GM18517 (cell line): ENCODE results near the gene ESRRB.

Source experiments
- ATAC-seq: cut with Tn5 transposase; IDR thresholded peaks from one replicate; pipeline ENCODE4 v1.9.1; 2021; ENCODE audit warnings: mild to moderate bottlenecking, moderate library complexity; ENCODE audit not compliant: unreplicated experiment

Gene ESRRB

GRCh38 chr14:76351941-76352340, 24.0 kb upstream of the ESRRB start:
- no peak for ATAC-seq

GRCh38 chr14:76352639-76353281, 23.2 kb upstream of the ESRRB start:
- ATAC-seq = no peak

DNA sequence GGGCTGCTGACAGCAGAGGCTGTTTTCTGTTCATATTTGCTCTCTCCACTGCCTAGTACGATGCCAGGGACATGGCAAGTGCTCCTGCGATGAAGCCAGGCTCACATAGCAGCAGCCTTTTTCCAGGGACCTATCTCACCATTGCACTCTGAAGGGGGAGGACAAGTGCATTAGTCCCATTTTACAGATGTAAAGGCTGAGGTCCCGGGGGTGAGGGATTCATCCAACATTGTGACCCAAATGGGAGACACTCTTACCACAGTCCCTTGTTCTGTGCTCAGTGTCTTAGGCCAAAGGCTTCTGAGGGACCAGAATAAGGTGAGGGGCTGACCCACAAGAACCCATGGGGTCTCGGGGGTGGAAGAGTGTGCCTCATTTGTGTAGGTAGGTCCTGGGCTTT, 21.6 kb upstream of the ESRRB start:
- ATAC-seq = no peak

DNA sequence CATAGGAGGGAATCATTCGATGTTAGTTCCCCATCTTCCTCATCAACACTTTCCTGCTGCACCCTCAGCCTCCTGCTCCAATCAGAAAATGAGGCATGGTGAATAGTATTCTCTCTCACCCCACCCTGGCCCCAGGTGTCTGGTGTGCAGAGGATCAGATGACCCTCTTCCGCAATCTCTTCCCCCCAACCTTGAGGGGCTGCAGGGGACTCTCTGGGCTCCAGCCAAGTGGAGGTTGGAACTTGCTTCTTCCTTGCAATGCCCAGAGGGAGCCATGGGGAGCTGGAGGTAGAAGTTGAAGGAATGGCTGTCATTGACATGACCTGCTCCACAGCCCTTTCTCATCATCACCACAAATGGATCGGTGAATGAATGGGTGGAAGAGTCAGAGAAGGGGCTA, 20.2 kb upstream of the ESRRB start:
- no peak for ATAC-seq

GRCh38 chr14:76371066-76371465, 4.9 kb upstream of the ESRRB start:
- no peak for ATAC-seq

- ATAC-seq = no peak
These were observed 2.5 kb upstream of the ESRRB start for GRCh38 chr14:76373456-76373855.

- ATAC-seq = no peak
These were observed 453 bp upstream of the ESRRB start for GRCh38 chr14:76375484-76375883.

- ATAC-seq = no peak
These were observed 506 bp downstream of the ESRRB start for GRCh38 chr14:76376409-76376877.

DNA sequence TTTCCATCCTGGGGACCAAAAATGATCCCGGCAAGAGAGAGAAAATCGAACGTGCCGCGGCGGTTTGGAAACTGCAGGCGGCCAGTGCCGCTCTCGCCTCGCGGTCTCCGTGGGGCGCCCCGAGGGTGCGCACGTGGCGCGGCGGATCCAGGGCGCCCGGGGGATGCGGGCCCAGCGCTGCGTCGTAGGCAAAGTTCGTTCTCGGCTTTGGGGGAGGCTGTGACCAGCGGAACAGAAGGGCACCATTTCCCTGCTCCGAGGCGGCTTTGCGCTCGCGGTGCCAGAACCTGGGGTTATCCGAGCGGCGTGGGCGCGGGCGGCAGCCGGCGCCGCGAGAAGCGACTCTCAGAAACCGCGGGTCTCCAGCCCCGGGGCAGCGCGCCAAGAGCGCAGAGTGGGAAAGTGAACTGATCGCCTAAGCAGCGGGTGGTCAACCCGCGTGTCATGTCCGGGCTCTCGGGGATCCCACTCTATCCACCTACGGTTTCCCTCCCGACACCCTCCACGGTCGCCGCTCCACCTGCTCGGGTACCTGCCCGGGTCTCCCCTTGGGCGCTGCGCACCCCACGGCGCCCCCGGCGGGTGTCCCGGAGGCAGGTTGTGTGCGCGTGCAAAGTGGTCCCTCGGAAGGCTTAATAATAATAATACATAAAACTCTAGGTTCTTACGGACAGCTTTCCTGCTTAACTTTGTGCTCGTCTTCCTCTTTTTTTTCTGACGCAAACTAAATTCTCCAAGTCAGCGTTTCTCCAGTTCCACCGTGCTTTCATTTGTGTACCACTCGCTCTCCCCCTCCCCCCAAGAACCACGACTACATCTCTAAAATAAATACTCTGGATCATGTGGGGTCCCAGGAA, 1.2 kb downstream of the ESRRB start:
- no peak for ATAC-seq

GRCh38 chr14:76377735-76378074, 1.8 kb downstream of the ESRRB start:
- no peak for ATAC-seq

DNA sequence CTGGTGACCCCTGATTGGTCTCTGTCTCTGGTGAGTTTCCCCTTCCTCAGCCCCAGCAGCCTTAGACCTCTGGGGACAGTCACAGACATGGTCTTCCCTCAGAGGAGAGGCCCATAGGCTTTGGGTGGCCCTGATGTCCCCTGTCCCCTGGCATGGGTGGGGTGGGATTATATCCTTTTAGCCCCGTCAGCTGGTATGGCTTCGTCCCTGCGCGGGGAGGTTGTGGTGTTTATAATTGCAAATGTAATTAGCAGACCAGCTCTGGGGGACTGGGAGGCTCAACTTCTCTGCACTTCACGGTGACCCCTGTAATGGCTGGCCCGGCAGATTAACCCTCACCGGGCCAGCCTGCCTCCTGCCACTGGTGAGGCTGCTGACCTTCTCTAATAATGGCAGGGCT, 5.1 kb downstream of the ESRRB start:
- no peak for ATAC-seq

DNA sequence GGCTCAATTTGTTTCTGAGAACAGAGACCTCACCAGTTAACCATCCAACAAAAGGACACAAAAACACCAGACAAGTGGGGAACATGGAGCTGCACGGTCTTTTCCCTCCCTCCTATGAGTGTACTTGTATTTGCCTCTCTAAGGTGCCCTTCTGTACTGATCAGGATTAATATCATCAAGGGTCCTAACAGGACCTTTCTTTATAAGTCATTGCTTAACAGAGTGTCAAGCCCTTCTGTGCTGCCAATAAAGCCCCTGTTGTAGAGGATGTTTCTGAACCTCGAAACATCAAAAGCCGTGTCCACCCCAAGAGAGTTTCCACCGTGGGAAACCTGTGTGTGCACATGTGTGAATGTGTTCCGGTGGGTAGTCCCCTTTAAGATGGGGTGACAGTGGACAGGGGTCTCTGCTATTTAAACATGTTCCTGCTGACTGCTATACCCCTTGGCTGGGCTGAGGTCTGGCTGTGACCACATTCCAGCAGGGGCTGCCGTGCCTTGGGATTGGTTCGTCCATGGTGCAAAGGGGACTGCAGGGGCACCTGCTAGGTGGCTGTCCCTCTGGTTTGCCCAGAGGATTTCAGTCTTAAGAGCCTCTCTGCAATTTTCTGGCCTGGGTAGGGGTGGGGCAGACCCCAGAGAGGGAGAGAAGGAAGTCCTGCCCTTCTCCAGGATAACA, 6.0 kb downstream of the ESRRB start:
- no peak for ATAC-seq

DNA sequence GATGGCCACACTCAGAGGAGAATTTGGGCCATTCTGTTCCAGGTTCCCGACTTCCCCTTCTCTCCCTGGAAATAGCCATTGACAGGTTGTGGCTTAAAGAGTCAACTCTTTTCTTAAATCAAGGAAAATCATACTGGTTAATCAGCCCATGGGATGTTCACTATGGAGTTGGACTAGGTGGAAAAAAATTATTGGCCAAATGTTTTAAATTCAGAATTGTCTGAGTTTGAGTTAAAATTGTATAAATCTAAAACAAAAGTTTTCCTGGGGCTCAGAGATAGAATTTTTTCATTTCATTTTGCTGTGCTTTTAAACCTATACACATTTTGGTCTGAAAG, 6.5 kb downstream of the ESRRB start:
- no peak for ATAC-seq

DNA sequence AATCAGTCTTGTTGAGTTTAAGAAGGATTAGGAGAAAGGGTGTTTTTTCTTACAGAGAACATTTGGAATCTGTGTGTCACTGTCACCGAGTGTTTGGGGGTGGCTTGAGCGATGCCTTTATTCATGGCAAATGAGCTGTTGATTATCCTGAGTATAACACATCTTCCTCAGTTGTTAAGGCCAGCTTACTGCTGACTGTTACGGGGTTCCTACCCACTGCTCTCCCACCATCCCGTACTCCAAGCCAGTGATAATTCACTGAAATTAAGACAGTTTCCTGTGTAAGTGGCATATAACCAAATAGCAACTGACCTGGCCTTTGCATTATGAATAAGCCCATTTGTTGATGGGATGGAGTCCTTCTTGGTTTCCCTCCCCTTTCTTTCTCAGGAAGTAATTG, 9.5 kb downstream of the ESRRB start:
- ATAC-seq = no peak

DNA sequence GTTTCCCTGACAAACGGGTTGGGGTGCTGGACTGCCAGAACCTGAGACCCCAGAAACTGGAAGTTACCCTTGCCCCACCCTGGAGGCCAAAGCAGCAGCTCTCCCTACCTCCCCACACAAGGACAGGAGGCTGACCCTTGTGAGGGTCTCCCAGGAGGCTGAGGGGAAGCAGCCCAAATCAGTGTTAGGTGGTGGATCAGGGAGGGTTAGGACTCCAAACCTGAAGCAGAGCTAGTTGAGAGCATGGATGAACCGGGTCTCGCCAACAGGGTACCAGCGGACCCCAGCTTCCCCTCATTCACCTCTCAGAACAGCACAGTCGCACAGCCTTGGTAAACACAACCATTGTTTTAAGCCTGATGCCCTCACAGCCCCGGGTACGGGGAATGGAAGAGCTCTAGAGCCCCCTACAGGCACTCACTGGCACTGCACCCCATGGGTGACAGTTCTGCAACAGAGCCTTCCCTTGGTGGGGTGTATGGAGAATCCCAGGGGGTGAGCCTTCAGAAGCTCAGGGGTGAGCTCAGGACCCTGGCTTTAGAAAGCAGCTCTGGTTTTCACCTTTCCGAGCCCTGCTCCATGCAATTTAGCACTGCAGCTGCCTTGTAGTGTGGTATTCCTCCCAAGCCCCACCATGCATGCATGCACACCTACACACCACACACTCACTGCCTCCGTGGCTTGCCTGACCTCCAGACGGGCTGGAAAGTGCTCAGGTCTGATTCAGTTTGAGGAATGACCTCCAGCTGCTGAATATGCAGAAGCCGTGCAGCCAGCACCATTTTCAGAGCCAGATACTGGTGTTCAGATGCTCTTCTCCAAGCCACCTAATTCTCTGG, 11.2 kb downstream of the ESRRB start:
- ATAC-seq = no peak

GRCh38 chr14:76389841-76390240, 13.9 kb downstream of the ESRRB start:
- no peak for ATAC-seq

GRCh38 chr14:76390621-76391020, 14.7 kb downstream of the ESRRB start:
- no peak for ATAC-seq

GRCh38 chr14:76391981-76392690, 16.2 kb downstream of the ESRRB start:
- no peak for ATAC-seq

GRCh38 chr14:76394569-76394968, 18.6 kb downstream of the ESRRB start:
- no peak for ATAC-seq

DNA sequence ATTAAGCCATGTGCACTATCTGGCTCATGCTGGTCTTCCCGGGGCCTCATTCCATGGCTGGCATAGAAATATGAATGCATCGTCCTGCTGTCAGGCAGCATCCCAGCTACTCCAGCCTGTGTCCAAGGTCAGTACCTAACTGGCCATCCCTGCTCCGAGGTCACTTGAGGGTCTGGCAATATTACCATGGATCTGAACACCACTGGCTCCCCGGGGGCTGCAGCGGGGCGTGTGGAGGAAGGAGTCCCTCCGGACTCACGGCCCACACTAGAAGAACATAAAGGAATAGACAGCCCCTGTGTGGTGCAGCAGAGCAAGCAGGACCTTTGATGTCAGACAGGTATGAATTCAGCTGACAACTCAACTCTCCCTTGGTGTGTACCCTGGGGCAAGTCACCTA, 19.2 kb downstream of the ESRRB start:
- ATAC-seq = no peak
